ENCODE results near the gene FURIN. TPM values are rescaled to one million over a fixed set of nuclear protein-coding genes. Genes with fewer than 3 reads are reported as not detected.

FURIN gene
- total and polyA plus RNA-seq, 2 of the 4 experiments (the other 2 are of a cell fraction), result 34.8 to 54.3 TPM

- Histone ChIP-seq H3K14ac (replicated peaks; ENCODE audit: low read depth, low read length) (no peak overlapping the region), H2AFZ (replicated peaks; ENCODE audit: low read length, poor library complexity) (no peak overlapping the region), H3K4me3 (ENCODE audit: insufficient read depth, low read depth, low read length) (no peak overlapping the region), H3K9me1 (ENCODE audit: insufficient read depth, low read length) (no peaks in the 10 kb centered on the region), H3K18ac (ENCODE audit: low read depth, low read length) (no peak overlapping the region), H3K36me3 (ENCODE audit: control insufficient read depth, insufficient read depth, low read length) (no peaks in the 10 kb centered on the region), H3K27ac (ENCODE audit: insufficient read depth, low read length) (no peak overlapping the region), H2BK20ac (ENCODE audit: low read depth, low read length) (no peak overlapping the region), H3K27me3 (ENCODE audit: control insufficient read depth, insufficient read depth, low read length) (no peaks in the 10 kb centered on the region), H3K4me1 (ENCODE audit: control insufficient read depth, insufficient read depth, low read length) (peaks cover 2% of the 10 kb centered on the region; the same call in 1 of the 2 replicates), H4K8ac (ENCODE audit: low read depth in 2 of 2, low read length in 2 of 2) (no peak overlapping the region), H2BK5ac (ENCODE audit: low read depth, low read length, poor library complexity, severe bottlenecking) (no peak overlapping the region), H3K23ac (ENCODE audit: low read depth, low read length) (no peak overlapping the region), H3K4ac (ENCODE audit: low read depth, low read length) (no peak overlapping the region), H3K56ac (ENCODE audit: extremely low read depth, insufficient read depth, low read length) (no peak overlapping the region), H4K91ac (ENCODE audit: insufficient read depth, low read depth, low read length) (no peak overlapping the region), H4K20me1 (ENCODE audit: insufficient read depth, low read length) (no peaks in the 10 kb centered on the region), H3K9ac (ENCODE audit: low read depth, low read length) (no peak overlapping the region), H2AK9ac (replicated peaks; ENCODE audit: low read depth, low read length, poor library complexity) (no peak overlapping the region), H2BK120ac (ENCODE audit: low read depth, low read length) (no peak overlapping the region), H2AK5ac (ENCODE audit: low read depth, low read length) (no peak overlapping the region), H3K4me2 (ENCODE audit: low read depth, low read length) (no peak overlapping the region), H3K79me1 (ENCODE audit: low read depth in 1 of 2, low read length in 2 of 2) (no peaks in the 10 kb centered on the region), H4K5ac (ENCODE audit: low read depth, low read length) (no peak overlapping the region), H2BK15ac (ENCODE audit: low read depth, low read length) (no peak overlapping the region), H3K9me3 (ENCODE audit: control insufficient read depth, insufficient read depth, low read length) (no peaks in the 10 kb centered on the region)
- no TSS peak for BruUV-seq (replicated peaks)
- in situ Hi-C loops (cut with MboI; ENCODE audit: low sequenced_read_pairs), result no loop called here
- dilution Hi-C loops (cut with HindIII; ENCODE audit: low sequenced_read_pairs, unreplicated experiment), result no loop called here
- TF ChIP-seq POLR2A (IDR thresholded peaks at IDR 0.05; ENCODE audit: low read depth, low read length), result no peak
- no peak for TF ChIP-seq SMC3 (IDR thresholded peaks at IDR 0.05; ENCODE audit: low read depth, low read length)
- TF ChIP-seq USF2 (IDR thresholded peaks at IDR 0.05; ENCODE audit: low read depth, low read length), result no peak
- no peak for ATAC-seq (ENCODE audit: low read depth)
- no CpG with 5 or more reads among the region's 5 CpGs for WGBS, 2 experiments (ENCODE audit: extremely low coverage in 2 of 2, insufficient read length in 1 of 2)
- POLR2A ChIA-PET (ENCODE audit: unreplicated experiment), result interaction anchor here (0.6 kb wide), 2 partner anchors 14 to 24 kb away, joined by 3 to 8 read pairs; no protein-coding TSS in a partner anchor
- DNase-seq, result no peak
- CTCF ChIA-PET, result no interaction called here
- intact Hi-C loops (cut with micrococcal nuclease), result no loop called here
Observed at GRCh38 chr15:90851940-90852339, 16.4 kb upstream of the FURIN start.

Data from IMR-90 (cell line).